Glutamatergic neuron (in vitro differentiated cells): ENCODE data around the gene ARHGAP10. TPM values are rescaled to one million over a fixed set of nuclear protein-coding genes. Genes with fewer than 3 reads are reported as not detected.

Source experiments
- DNase-seq: peaks from one replicate; pipeline ENCODE4 v3.0.0; 2022
- H3K27ac Mint-ChIP-seq: one replicate; pipeline ENCODE4 v1.8.0; 2020; ENCODE audit warnings: mild to moderate bottlenecking, mixed read lengths, inconsistent platforms; ENCODE audit not compliant: unreplicated experiment
- H3K27me3 Mint-ChIP-seq: one replicate; pipeline ENCODE4 v1.8.0; 2020; ENCODE audit warnings: mild to moderate bottlenecking, moderate library complexity, mixed read lengths, inconsistent platforms; ENCODE audit not compliant: unreplicated experiment
- H3K36me3 Mint-ChIP-seq: one replicate; pipeline ENCODE4 v1.8.0; 2020; ENCODE audit warnings: mild to moderate bottlenecking, mixed read lengths, inconsistent platforms; ENCODE audit not compliant: unreplicated experiment
- H3K4me1 Mint-ChIP-seq: one replicate; pipeline ENCODE4 v1.8.0; 2020; ENCODE audit warnings: mild to moderate bottlenecking, low read depth, mixed read lengths, inconsistent platforms; ENCODE audit not compliant: unreplicated experiment
- H3K4me3 Mint-ChIP-seq: one replicate; pipeline ENCODE4 v1.8.0; 2020; ENCODE audit warnings: mild to moderate bottlenecking, mixed read lengths, inconsistent platforms; ENCODE audit not compliant: unreplicated experiment
- H3K9me3 Mint-ChIP-seq: one replicate; pipeline ENCODE4 v1.8.0; 2020; ENCODE audit warnings: mild to moderate bottlenecking, moderate library complexity, mixed read lengths, inconsistent platforms; ENCODE audit not compliant: unreplicated experiment
- total RNA-seq: library from RNA; stranded (reverse); fragmentation: NEBNext Ultra II Directional; extraction: Animal tissue kit (Norgen Biotek cat#: 25700); gene quantifications from one replicate; pipeline ENCODE4 v1.2.1, GENCODE V29; 2021; ENCODE audit not compliant: unreplicated experiment
- TF ChIP-seq, protein P1 (sequence below): fragments of 200-600 bp; sonication (generic); IDR thresholded peaks from one replicate; pipeline ENCODE4 v1.5.0; 2021; ENCODE audit not compliant: partially characterized antibody, unreplicated experiment

ARHGAP10 gene
- total RNA-seq, 1 donor from 2014 or later: 19.7 TPM

- TF ChIP-seq, protein P1, sequence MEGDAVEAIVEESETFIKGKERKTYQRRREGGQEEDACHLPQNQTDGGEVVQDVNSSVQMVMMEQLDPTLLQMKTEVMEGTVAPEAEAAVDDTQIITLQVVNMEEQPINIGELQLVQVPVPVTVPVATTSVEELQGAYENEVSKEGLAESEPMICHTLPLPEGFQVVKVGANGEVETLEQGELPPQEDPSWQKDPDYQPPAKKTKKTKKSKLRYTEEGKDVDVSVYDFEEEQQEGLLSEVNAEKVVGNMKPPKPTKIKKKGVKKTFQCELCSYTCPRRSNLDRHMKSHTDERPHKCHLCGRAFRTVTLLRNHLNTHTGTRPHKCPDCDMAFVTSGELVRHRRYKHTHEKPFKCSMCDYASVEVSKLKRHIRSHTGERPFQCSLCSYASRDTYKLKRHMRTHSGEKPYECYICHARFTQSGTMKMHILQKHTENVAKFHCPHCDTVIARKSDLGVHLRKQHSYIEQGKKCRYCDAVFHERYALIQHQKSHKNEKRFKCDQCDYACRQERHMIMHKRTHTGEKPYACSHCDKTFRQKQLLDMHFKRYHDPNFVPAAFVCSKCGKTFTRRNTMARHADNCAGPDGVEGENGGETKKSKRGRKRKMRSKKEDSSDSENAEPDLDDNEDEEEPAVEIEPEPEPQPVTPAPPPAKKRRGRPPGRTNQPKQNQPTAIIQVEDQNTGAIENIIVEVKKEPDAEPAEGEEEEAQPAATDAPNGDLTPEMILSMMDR: peak; percentile 80
- peak overlapping the region; percentile 50 for H3K27ac Mint-ChIP-seq
- peaks cover 3% of the 10 kb centered on the region for H3K9me3 Mint-ChIP-seq
- H3K4me3 Mint-ChIP-seq: no peak overlapping the region
- peaks cover 8% of the 10 kb centered on the region for H3K4me1 Mint-ChIP-seq
- no peaks in the 10 kb centered on the region for H3K27me3 Mint-ChIP-seq
- peak; percentile 42 for DNase-seq
- no peaks in the 10 kb centered on the region for H3K36me3 Mint-ChIP-seq
Observed at GRCh38 chr4:147984065-147984777, 252.3 kb downstream of the ARHGAP10 start.

- H3K36me3 Mint-ChIP-seq: no peaks in the 10 kb centered on the region
- no peak for DNase-seq
- no peak overlapping the region for H3K27ac Mint-ChIP-seq
- no peak overlapping the region for H3K4me3 Mint-ChIP-seq
- no peaks in the 10 kb centered on the region for H3K27me3 Mint-ChIP-seq
- H3K4me1 Mint-ChIP-seq: peaks cover 8% of the 10 kb centered on the region
- H3K9me3 Mint-ChIP-seq: peaks cover 3% of the 10 kb centered on the region
- TF ChIP-seq, protein P1: no peak
Observed at GRCh38 chr4:147984778-147985138, 252.9 kb downstream of the ARHGAP10 start.

DNA sequence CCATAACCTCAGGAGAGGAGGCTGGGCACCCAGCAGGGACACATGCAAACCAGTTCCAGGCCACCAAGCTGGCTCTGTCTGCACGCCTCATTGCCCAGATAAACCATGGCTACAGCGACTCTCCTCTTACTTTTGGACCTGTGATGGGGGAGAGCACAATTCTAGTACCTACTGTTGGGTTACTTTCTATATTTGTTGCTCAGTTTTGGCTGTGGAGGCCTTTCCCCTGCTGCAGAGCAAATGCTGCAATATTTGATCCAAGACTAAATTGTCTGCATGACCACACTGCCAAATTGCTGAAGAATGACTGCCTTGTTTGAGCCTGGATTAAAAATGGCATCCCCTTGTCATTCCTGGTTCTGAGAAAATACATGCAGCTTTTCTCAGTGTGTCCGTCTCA is 253.5 kb downstream of the ARHGAP10 start:
- TF ChIP-seq, protein P1: no peak
- Mint-ChIP-seq H3K27ac (no peak overlapping the region), H3K9me3 (peaks cover 3% of the 10 kb centered on the region), H3K4me1 (peaks cover 8% of the 10 kb centered on the region), H3K4me3 (no peak overlapping the region), H3K27me3 (no peaks in the 10 kb centered on the region), H3K36me3 (no peaks in the 10 kb centered on the region)
- no peak for DNase-seq

GRCh38 chr4:147987252-147987651 is 255.4 kb downstream of the ARHGAP10 start:
- TF ChIP-seq, protein P1: no peak
- Mint-ChIP-seq H3K27ac (no peak overlapping the region), H3K4me1 (peaks cover 8% of the 10 kb centered on the region)

GRCh38 chr4:147991543-147992283 is 259.8 kb downstream of the ARHGAP10 start:
- Mint-ChIP-seq H3K27ac (no peak overlapping the region), H3K4me1 (peaks cover 1% of the 10 kb centered on the region), H3K4me3 (no peak overlapping the region), H3K9me3 (no peaks in the 10 kb centered on the region), H3K36me3 (no peaks in the 10 kb centered on the region), H3K27me3 (no peaks in the 10 kb centered on the region)
- DNase-seq: no peak
- TF ChIP-seq, protein P1: no peak

More at GRCh38 chr4:147987252-147987651, 255.4 kb downstream of the ARHGAP10 start:
- Mint-ChIP-seq H3K36me3 (no peaks in the 10 kb centered on the region), H3K9me3 (peaks cover 3% of the 10 kb centered on the region), H3K4me3 (no peak overlapping the region), H3K27me3 (no peaks in the 10 kb centered on the region)
- no peak for DNase-seq
